NOMO-1 treated with DMSO at 0.1 percent for 48 hours (cell line): Measurements from ENCODE around the gene YDJC.
A peak's percentile ranks its signal among the peaks of the same experiment; 100 is the strongest.
"Not testable (repeated sequence)": the region's sequence is repeated elsewhere in the genome, so short reads cannot be mapped to it uniquely, and the experiment has no call there.

Experiments used
- DNase-seq: peaks from one replicate; lab custom pipeline; 2025; ENCODE audit not compliant: unreplicated experiment; lab: John Stamatoyannopoulos, UW

Gene YDJC

GRCh38 chr22:21652010-21652546, 22.3 kb upstream of the YDJC start:
- peak; percentile 88 for DNase-seq

GRCh38 chr22:21651521-21652009, 21.7 kb upstream of the YDJC start:
- no peak for DNase-seq

GRCh38 chr22:21650823-21651520, 21.1 kb upstream of the YDJC start:
- peak; percentile 7 for DNase-seq

DNA sequence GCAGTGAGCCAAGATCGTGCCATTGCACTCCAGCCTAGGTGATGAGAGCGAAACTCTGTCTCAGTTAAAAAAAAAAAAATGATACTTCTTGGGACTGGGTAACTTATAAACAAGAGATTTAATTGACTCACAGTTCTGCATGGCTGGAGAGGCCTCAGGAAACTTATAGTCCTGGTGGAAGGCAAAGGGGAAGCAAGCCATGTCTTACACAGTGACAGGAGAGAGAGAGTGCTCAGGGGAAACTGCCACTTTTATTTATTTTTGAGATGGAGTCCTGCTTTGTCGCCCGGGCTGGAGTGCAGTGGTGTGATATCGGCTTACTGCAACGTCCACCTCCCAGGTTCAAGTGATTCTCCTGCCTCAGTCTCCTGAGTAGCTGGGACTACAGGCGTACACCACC, 20.5 kb upstream of the YDJC start:
- DNase-seq, result no peak

DNA sequence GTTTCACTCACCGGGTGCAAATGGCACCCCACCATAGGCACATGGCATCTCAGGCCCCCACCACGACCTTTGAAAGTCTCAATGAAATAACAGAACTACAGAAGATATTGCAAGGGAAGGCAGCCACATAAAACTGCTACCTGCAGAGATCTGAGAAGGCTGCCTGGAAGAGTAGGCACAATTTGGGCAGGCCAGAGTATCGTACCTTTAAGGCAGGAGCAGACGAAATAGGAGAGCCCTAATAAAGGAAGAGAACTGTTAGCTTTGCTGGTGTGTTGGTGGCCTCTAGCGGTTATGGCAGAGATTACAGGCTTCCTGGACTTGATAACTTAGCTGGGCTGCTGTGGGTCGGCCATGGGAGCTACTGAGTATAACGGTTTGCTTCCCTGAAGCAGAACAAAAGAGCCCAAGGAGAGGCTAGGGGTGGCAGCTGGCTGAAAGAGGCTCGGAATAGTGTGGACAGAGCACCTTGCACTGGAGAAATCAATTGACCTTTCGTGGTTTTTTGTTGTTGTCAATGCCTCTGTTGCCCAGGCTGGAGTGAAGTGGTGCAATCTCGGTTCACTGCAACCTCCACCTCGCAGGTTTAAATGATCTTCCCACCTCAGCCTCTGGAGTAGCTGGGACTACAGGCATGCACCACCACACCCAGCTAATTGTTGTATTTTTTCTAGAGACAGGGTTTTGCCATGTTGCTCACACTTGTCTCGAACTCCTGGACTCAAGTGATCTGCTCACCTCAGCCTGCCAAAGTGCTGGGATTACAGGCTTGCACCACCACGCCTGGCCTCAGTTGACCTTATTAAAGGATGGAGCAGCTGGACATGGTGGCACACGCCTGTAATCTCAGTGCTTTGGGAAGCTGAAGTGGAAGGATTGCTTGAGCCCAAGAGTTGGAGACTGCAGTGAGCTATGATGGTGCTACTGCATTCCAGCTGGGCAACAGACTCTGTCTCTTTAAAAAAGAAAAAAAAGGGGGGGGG, 17.1 kb upstream of the YDJC start:
- DNase-seq, result peak; percentile 84

DNA sequence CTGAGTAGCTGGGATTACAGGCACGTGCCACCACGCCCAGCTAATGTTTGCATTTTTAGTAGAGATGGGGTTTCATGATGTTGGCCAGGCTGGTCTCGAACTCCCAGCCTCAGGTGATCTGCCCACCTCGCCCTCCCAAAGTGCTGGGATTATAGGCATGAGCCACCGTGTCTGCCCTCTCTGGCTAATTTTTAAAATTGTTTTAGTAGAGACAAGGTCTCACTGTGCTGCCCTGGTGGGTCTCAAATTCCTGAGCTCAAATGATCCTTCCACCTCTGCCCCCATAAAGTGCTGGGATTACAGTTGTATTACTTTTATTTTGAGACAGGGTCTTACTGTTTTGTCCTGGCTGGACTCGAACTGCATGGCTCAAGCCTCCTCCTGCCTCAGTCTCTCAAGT, 15.7 kb upstream of the YDJC start:
- DNase-seq, result not testable (repeated sequence)

DNA sequence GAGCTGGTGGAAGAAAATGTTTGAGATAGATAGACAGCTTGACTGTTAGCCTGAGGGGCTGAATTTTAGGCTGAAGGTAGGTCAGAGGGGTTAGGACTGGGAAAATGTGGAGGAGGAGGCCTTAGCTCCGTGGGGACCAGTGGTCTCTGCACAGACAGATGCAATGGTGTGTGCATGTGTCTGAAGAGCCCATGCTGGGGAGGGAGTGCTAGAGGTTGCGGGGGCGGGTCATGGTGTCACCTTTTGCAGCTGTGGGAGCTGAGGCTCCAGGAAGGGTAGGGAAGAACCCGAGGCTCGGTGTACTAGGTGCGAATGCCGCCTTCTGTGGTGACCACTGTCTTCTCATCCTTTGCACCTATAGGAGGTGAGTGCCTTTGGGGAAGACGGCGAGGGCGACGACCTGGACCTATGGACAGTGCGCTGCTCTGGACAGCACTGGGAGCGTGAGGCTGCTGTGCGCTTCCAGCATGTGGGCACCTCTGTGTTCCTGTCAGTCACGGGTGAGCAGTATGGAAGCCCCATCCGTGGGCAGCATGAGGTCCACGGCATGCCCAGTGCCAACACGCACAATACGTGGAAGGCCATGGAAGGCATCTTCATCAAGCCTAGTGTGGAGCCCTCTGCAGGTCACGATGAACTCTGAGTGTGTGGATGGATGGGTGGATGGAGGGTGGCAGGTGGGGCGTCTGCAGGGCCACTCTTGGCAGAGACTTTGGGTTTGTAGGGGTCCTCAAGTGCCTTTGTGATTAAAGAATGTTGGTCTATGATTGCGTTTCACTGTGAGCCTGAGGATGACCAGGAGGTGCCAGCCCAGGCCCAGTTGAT, 13.9 kb upstream of the YDJC start:
- DNase-seq, result no peak

GRCh38 chr22:21642584-21643448, 13.0 kb upstream of the YDJC start:
- DNase-seq, result peak; percentile 69

GRCh38 chr22:21641789-21642583, 12.2 kb upstream of the YDJC start, which contains the start of gene SDF2L1:
TSS of gene SDF2L1 (plus strand) at chr22:21642302. CDS start at chr22:21642337, 35 bp downstream.
- peak; percentile 98 for DNase-seq

- DNase-seq, result peak; percentile 59
Observed at GRCh38 chr22:21641417-21641788, 11.6 kb upstream of the YDJC start.

DNA sequence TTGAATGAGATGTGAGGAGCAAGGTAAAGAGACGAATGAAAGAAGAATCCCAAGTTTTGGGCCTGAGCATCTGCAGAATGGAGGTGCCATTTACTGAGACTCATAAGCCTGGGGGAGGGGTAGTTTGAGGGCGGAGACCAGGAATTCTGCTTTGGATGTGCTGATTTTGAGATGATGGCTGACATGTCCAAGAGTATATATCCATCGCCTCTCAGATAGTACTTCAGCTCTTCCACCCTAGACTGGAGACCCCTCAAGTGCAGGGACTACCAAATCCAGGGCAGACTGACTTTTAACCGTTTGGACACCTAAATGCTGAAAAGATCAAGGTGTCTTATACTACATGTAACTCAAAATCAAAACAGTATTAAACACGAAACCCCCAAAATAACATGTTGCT, 11.0 kb upstream of the YDJC start:
- DNase-seq, result no peak

GRCh38 chr22:21639359-21639758, 9.5 kb upstream of the YDJC start:
- DNase-seq, result no peak

DNA sequence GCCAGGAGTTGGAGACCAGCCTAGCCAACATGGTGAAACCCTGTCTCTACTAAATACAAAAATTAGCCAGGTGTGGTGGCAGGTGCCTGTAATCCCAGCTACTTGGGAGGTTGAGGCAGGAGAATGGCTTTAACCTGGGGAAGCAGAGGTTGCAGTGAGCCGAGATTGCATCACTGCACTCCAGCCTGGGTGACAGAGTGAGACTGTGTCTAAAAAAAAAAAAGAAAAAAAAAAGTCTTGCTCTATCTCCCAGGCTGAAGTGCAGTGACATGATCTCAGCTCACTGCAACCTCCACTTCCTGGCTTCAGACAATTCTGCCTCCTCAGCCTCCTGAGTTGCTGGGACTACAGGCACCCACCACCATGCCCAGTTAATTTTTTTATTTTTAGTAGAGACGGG, 7.6 kb upstream of the YDJC start:
- DNase-seq, result not testable (repeated sequence)

- DNase-seq, result no peak
Observed at GRCh38 chr22:21636629-21637218, 6.9 kb upstream of the YDJC start.

DNA sequence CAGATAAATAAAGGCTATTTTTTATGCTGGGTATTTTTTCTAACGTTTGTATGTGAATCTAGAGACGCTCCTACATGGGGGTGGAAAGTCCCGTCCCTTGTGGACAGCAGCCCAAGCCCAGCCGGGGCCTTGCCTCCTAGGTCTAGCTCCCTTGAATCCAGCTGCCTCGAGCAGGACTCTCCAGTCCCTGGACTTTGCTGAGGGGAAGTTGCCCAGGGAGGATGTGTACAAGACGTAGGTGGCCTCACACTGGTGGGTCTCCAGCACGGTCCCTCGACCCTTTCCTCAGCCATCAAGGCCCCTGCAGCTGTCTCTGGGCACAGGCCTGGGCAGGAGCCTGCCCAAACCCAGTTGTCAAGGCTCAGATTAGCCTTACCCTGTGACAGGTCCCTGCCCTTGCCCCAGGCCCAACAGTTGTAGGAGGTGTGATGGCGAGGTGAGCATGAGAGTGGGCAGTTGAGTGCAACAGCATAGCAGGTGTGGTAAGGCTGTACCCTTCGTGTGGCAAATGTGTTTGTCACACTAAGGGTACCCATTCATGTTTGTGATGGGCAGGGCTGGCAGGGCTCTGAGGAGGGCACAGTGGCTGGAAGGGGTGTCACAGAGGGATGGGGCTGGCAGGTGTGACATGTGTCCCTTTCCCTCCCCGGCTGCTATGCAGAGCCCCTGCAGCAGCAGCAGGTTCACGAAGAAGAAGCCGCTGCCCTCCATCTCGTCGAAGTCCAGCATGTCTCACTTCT, 6.1 kb upstream of the YDJC start:
- DNase-seq, result no peak

DNA sequence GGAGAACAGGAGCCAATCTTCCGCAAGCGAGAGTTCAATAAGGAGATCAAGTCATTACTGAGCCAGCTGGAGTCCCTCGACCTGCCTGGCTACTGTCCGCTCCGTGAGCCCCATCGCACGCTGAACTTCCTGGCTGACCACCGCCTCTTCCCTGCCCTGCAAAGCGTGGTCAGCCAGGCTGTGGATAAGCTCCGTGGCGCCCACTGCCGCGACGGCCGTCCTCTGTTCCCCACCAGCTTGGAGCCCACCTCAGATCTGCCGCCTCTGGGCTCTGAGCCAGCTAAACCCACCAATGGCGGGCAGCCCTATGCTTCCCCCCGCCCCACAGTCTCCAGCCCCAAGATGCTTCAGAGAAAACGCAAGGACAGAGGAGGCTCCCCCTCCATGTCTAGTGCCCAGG, 5.0 kb upstream of the YDJC start:
- no peak for DNase-seq

DNA sequence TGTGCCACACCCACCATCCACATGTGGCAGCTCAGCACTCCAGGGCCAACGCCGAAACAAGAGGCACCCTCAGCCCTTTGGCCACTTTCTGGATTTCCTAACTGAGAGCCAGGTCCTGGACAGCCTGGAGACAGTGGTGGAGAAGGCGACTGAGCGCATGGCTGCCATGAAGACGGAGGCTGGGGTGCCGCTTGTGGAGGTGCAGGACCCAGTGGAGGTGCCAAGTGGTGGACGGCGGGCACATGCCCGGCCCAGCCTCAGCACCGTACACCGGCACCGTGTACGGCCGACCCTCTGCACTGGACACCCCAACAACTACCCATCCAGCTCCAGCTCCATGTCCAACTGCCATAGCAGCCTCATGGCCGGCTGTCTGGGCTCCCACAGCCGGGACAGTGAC, 4.3 kb upstream of the YDJC start:
- DNase-seq, result no peak

DNA sequence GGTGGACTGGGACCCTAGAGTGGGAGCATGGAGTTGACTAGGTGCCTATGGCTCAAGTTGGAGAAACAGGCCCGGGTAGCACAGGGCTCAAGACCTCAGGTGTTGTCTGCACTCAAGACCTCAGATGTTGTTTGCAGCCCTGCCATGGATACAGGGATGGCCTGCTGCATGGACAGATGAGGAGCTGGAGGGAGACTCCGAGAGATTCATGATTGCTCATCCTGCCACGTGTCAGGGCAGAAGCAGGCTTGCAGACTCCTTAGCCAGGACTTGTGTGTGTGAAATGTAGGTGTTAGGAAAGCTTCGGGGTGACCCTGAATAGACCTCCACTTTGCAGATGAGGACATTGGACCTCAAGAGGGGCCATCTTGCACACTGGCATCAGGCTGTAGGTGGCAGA, 3.7 kb upstream of the YDJC start:
- DNase-seq, result no peak
